Measurements from ENCODE around the gene HACD4.

The HACD4 gene

GRCh38 chr9:21031808-21032183 lies 356 bp upstream of the HACD4 start:
- no peak for TF ChIP-seq POLR2A (IDR thresholded peaks at IDR 0.05; ENCODE audit: low read length)
- no peak for TF ChIP-seq GATA1 (IDR thresholded peaks at IDR 0.05; ENCODE audit: low read depth, low read length)
- no peak for DNase-seq

DNA sequence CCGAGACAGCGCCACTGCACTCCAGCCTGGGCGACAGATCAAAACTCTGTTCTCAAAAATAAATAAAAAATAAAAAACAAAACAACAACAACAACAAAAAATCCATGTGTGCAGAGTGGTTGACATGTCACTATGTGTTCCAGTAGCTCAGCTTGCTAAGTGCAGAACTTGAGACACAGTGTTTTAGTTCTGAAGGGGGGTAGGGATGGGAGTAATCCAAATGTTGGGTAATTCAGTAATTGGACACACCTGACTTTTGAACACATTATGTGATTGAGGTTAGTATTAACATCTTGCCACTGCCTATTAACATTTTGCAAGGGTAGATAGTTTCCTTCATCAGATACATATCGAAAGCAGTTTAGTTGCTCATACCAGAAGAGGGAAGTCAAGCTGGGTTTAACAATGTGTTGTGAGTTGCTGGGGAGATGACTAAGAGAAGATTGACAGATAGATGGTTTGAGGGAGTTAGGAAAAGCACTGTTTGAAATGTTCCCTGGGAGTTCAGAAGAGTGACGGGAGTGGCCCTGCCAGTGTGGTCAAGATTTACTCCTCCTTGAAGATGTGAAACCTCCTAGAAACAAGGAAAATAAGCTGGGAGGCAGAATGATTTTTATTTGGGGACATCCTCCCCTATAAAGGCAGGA lies 928 bp downstream of the HACD4 start:
- TF ChIP-seq GATA1 (IDR thresholded peaks at IDR 0.05; ENCODE audit: low read depth, low read length) (no peak), POLR2A (IDR thresholded peaks at IDR 0.05; ENCODE audit: low read length) (no peak)
- DNase-seq: peak in 1 of 2 experiments; percentile 27

DNA sequence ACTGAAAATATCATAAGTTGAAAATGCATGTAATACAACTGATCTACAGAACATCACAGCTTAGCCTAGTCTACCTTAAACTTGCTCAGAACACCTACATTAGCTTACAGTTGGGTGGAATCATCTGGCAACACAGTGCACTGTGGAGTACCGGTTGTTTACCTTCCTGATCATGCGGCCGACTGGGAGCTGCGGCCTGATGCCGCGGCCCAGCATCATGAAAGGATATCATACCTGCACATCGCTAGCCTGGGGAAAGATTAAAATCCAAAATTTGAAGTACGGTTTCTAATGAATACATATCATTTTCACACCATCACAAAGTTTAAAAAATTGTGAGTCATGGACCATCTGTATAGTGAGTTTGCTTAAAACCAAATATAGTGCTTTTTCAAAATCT lies 1.8 kb downstream of the HACD4 start:
- TF ChIP-seq POLR2A (IDR thresholded peaks at IDR 0.05; ENCODE audit: low read length): no peak
- no peak for TF ChIP-seq GATA1 (IDR thresholded peaks at IDR 0.05; ENCODE audit: low read depth, low read length)
- DNase-seq: no peak

DNA sequence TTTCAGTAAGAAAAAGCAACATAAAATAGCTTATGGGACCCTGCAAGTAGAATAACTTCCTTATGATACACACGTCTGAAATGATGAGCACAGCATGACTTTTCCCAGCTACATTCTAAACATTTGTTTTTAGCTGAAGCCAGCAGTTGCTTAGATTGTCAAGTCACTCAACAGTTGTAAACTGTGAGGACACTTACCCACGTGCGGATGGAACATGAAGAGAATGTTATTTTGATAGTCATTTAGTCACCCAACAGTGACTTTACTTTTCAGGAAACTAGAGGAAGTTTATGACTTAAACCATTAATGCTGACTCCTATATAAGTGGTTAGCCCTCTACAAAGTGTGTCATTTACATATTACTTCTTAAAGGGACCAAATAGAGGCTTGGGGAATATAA lies 3.0 kb downstream of the HACD4 start:
- no peak for DNase-seq
- TF ChIP-seq POLR2A (IDR thresholded peaks at IDR 0.05; ENCODE audit: low read length): no peak
- no peak for TF ChIP-seq GATA1 (IDR thresholded peaks at IDR 0.05; ENCODE audit: low read depth, low read length)

GRCh38 chr9:21027295-21027694 lies 4.1 kb downstream of the HACD4 start:
- DNase-seq: no peak

GRCh38 chr9:21023861-21024260 lies 7.6 kb downstream of the HACD4 start:
- DNase-seq: no peak
- TF ChIP-seq POLR2A (IDR thresholded peaks at IDR 0.05; ENCODE audit: low read length) (no peak), GATA1 (IDR thresholded peaks at IDR 0.05; ENCODE audit: low read depth, low read length) (no peak)

More at GRCh38 chr9:21027295-21027694, 4.1 kb downstream of the HACD4 start:
- TF ChIP-seq GATA1 (IDR thresholded peaks at IDR 0.05; ENCODE audit: low read depth, low read length) (no peak), POLR2A (IDR thresholded peaks at IDR 0.05; ENCODE audit: low read length) (no peak)

DNA sequence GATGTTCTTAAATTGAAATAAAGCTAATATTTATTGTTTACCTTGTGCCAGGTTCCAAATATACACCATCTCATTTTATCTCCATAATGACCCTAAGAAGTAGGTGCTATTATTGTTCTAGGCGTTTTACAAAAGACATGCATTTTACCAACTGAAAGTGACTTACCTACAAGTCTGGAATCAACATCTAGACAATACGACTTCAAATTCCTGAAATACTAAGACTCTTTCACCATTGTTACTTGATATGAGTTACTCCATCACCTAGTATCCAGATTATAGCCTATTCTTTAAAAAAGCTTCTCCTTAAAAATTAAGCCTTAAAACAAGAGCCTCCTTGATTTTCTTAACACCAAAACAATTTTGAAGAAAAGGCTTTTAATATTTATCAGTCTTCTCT lies 13.3 kb downstream of the HACD4 start:
- no peak for DNase-seq
- TF ChIP-seq POLR2A (IDR thresholded peaks at IDR 0.05; ENCODE audit: low read length) (no peak), GATA1 (IDR thresholded peaks at IDR 0.05; ENCODE audit: low read depth, low read length) (no peak)

DNA sequence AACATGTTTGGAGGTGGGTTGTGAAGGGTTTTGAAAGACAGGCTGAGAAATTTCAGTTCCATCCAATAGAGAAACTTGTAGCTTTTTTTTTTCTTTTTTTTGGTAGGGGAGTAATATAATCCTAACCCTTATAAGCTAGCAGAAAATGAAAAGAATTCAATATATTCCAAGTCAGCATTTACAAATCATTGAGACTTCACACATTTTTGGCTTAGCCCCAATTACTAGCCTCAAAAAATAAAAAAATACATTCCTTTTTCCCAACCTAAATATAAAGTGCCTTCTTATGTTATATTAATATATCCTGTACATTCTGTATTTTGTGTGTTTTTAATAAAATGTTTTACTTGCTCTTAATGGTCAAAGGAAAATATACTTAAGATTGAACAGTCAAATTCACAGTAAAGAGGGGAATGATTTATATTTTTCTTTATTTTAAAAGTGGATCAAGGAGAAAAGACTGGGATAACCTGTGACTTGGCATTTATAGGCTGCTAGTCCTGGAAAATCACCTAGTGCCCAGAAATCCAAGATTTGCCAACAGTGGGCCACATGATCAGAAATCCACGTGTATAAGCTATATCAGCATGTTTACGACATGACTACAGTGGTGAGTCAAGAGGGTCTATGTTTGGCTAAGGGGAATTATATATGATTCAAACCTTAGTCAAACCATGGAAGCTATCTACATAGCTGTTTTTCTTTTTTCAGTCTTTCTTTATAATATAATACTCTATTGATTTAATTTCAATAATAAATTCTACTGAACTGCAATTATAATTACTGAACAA lies 14.5 kb downstream of the HACD4 start:
- DNase-seq: no peak

GRCh38 chr9:21015995-21016394 lies 15.4 kb downstream of the HACD4 start:
- TF ChIP-seq POLR2A (IDR thresholded peaks at IDR 0.05; ENCODE audit: low read length): no peak
- no peak for TF ChIP-seq GATA1 (IDR thresholded peaks at IDR 0.05; ENCODE audit: low read depth, low read length)
- DNase-seq: no peak

More for the DNA sequence above, 14.5 kb downstream of the HACD4 start:
- no peak for TF ChIP-seq POLR2A (IDR thresholded peaks at IDR 0.05; ENCODE audit: low read length)
- no peak for TF ChIP-seq GATA1 (IDR thresholded peaks at IDR 0.05; ENCODE audit: low read depth, low read length)

DNA sequence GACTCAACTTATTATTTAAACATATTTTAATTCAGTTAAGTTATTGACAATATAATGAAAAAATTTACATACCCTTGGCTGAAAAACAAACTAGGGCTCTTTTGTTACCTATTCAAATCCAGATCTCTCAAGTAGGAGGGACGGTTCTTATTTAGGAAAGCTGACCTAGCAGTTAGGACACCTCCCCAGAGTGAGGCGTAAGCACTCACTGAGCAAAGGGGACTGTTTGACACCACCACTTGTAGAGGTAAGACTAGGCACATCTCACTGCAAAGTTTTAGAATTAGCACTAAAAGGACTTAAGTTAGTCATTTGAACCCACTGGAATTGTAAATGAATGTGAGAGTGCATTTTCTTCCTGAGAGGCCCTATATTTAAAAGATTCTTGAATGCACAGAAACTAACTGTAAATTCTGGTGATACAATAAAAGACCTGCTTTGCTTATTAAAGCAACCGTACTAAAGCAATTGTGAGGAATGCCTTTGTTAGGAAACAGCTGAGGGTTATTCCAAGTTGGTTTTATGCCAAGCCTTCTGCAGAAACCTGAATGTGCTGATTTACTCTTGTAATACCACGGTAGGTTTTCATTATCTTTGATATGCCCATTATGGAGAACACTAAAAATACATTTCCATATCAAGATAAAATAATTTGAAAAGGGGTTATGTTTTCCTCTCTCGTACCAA lies 16.2 kb downstream of the HACD4 start:
- TF ChIP-seq POLR2A (IDR thresholded peaks at IDR 0.05; ENCODE audit: low read length) (no peak), GATA1 (IDR thresholded peaks at IDR 0.05; ENCODE audit: low read depth, low read length) (no peak)
- no peak for DNase-seq

- no peak for TF ChIP-seq GATA1 (IDR thresholded peaks at IDR 0.05; ENCODE audit: low read depth, low read length)
- TF ChIP-seq POLR2A (IDR thresholded peaks at IDR 0.05; ENCODE audit: low read length): no peak
Observed at GRCh38 chr9:21002040-21002439, 29.4 kb downstream of the HACD4 start.

GRCh38 chr9:21001581-21001980 lies 29.9 kb downstream of the HACD4 start:
- TF ChIP-seq GATA1 (IDR thresholded peaks at IDR 0.05; ENCODE audit: low read depth, low read length): no peak
- no peak for TF ChIP-seq POLR2A (IDR thresholded peaks at IDR 0.05; ENCODE audit: low read length)
- DNase-seq: no peak

More at GRCh38 chr9:21002040-21002439, 29.4 kb downstream of the HACD4 start:
- DNase-seq: no peak

GRCh38 chr9:20997503-20998076 lies 33.9 kb downstream of the HACD4 start:
- no peak for DNase-seq
- no peak for TF ChIP-seq GATA1 (IDR thresholded peaks at IDR 0.05; ENCODE audit: low read depth, low read length)
- TF ChIP-seq POLR2A (IDR thresholded peaks at IDR 0.05; ENCODE audit: low read length): no peak

DNA sequence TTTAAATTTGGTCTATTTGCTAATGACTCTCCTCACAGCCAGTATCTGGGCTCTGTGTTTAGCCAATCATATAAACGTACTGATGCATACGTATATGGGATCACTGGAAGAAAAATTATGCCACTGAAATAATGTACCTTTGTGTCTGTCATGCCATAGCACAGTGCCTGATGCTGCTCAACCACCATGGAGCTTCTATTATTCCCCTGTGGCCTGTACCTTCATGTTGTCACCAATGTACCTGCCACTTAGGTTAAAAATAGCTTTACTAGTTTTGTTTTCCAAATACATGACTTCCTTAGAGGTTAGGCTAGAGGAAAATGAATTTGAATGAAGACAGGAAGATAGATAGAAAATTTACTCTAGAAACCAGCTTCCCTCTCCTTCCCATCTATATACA lies 34.6 kb downstream of the HACD4 start:
- no peak for TF ChIP-seq GATA1 (IDR thresholded peaks at IDR 0.05; ENCODE audit: low read depth, low read length)
- TF ChIP-seq POLR2A (IDR thresholded peaks at IDR 0.05; ENCODE audit: low read length): no peak
- no peak for DNase-seq

Measured in erythroblast (primary cell).